SU-DHL-6 (cell line): ENCODE measurements around the gene INSM1.

ENCODE experiments used
- CTCF ChIP-seq: fragments of 200-600 bp; sonication (generic); IDR thresholded peaks from one replicate; pipeline ENCODE4 v1.5.1; 2017; ENCODE audit warnings: antibody characterized with exemption, mild to moderate bottlenecking, low read length, moderate library complexity; ENCODE audit not compliant: insufficient read depth, poor library complexity, severe bottlenecking
- EZH2phosphoT487 ChIP-seq: fragments of 200-600 bp; sonication (generic), shearing (Covaris generic); conservative IDR thresholded peaks from 2 replicates; pipeline ENCODE4 v1.6.1; 2018; ENCODE audit warnings: mild to moderate bottlenecking, antibody characterized with exemption, low read length, moderate library complexity, mixed read lengths

- TF ChIP-seq CTCF (no peak), EZH2phosphoT487 (no peak)
Measured at GRCh38 chr20:20386192-20386591, 18.3 kb downstream of the INSM1 start.
